Inflammatory macrophage treated with lipopolysaccharide for 1 hour (primary cell): Measurements from ENCODE around the gene OR10G7.

Experiments used
- DNase-seq, 2 donors: peaks; one replicate each; pipeline ENCODE4 v3.0.0-alpha.2; 2020 to 2022

Gene OR10G7

GRCh38 chr11:124041254-124041653, at the start of gene OR10G7:
Gene OR10G7, minus strand, starts transcription at chr11:124041325. Its CDS starts 2,324 bp downstream, at chr11:124039001.
- DNase-seq, result no peak

- DNase-seq, result no peak
Observed at GRCh38 chr11:124085997-124086846, 45.1 kb upstream of the OR10G7 start.

- DNase-seq, result no peak
Observed at GRCh38 chr11:124085583-124085982, 44.5 kb upstream of the OR10G7 start.

GRCh38 chr11:124082371-124082770, 41.2 kb upstream of the OR10G7 start:
- DNase-seq, result no peak

GRCh38 chr11:124081483-124081882, 40.4 kb upstream of the OR10G7 start:
- no peak for DNase-seq

- DNase-seq, result no peak
Observed at GRCh38 chr11:124080327-124081001, 39.3 kb upstream of the OR10G7 start.

- DNase-seq, result no peak
Observed at GRCh38 chr11:124079631-124080326, 38.7 kb upstream of the OR10G7 start.

GRCh38 chr11:124078591-124078990, 37.5 kb upstream of the OR10G7 start:
- no peak for DNase-seq

GRCh38 chr11:124077266-124077665, 36.1 kb upstream of the OR10G7 start:
- no peak for DNase-seq

- DNase-seq, result peak; percentile 9 to 12
Observed at GRCh38 chr11:124075841-124076651, 34.9 kb upstream of the OR10G7 start.

- DNase-seq, result no peak
Observed at GRCh38 chr11:124075492-124075840, 34.3 kb upstream of the OR10G7 start.

GRCh38 chr11:124074554-124074953, 33.4 kb upstream of the OR10G7 start:
- no peak for DNase-seq

- no peak for DNase-seq
Observed at GRCh38 chr11:124072147-124072546, 31.0 kb upstream of the OR10G7 start.

GRCh38 chr11:124071623-124071948, 30.5 kb upstream of the OR10G7 start:
- no peak for DNase-seq

GRCh38 chr11:124070915-124071622, 29.9 kb upstream of the OR10G7 start:
- DNase-seq, result peak; percentile 71 to 87

GRCh38 chr11:124069429-124070401, 28.6 kb upstream of the OR10G7 start:
- DNase-seq, result peak; percentile 66 to 70

- DNase-seq, result peak; percentile 15 to 30
Observed at GRCh38 chr11:124068601-124069110, 27.5 kb upstream of the OR10G7 start.

- DNase-seq, result no peak
Observed at GRCh38 chr11:124052966-124053365, 11.8 kb upstream of the OR10G7 start.

GRCh38 chr11:124050748-124051147, 9.6 kb upstream of the OR10G7 start:
- no peak for DNase-seq

GRCh38 chr11:124043420-124043819, 2.3 kb upstream of the OR10G7 start:
- no peak for DNase-seq

- no peak for DNase-seq
Observed at GRCh38 chr11:124039557-124039956, 1.6 kb downstream of the OR10G7 start.
